NCI-H187 treated with DMSO at 0.1 percent for 48 hours (cell line): ENCODE measurements around the gene CIZ1.

Experiments
- DNase-seq: peaks from one replicate; lab custom pipeline; 2025; lab: John Stamatoyannopoulos, UW

The CIZ1 gene

DNA sequence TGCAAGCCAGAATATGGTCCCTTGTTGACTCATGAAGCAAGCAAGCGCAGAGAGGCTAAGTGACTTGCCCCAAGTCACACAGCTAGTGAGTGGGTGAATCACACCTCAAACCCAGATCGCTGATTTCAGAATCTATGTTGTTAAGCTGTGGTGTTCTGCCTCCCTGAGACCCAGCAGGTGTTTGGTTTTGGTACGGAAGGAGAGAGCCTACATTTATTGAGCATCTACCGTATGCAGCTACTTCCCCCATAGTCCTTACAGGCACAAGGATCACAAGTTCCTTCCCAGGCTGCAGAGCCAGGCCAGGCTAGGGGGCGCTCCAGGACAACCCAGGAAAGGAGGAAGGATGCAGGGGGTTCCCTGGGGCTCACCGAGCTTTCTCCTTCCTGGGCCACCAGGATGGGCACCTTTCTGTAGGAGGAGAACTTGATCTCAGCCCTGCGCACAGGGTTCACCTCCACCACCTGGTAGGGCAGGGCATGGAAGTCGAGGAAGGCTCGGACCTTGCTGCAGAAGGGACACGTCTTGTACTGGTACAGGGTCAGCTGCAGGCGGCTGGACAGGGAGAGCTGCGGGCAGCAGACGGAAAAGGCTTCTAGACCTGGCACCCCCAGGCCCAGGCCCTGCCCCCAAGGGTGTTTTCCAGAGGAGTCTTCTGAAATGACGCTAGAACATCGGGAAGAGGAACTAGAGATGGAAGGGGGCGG lies 66.3 kb downstream of the CIZ1 start:
- no peak for DNase-seq

- DNase-seq, result no peak
Measured at GRCh38 chr9:128124451-128124850, 66.9 kb downstream of the CIZ1 start.

DNA sequence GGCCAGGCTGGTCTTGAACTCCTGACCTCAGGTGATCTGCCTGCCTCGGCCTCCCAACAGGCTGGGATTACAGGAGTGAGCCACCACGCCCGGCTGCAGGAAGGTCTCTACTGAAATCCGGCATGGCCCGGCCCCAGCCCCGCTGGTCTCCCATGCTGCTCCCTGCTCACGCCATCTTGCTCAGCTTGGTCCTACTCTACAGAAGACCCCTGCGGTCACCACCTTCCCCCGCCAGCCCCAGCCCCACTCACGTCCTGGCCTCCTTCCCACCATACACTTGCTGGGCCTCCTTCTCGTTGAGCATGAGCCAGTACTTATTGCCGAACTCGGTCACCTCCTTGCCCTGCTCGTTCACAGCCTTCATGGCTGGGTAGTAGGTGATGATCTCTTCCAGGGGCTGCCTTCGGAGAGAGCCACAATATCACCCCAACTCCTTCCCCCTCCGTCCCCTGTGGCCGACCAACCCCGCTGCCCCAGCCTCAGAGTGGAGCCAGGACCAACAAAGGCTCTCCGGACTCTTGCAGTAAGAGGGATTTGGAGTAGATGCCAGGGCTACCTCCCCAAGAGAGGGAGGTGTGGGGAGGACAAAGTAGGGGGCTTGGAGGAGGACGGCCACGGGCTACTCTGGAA lies 67.8 kb downstream of the CIZ1 start:
- DNase-seq, result no peak

DNA sequence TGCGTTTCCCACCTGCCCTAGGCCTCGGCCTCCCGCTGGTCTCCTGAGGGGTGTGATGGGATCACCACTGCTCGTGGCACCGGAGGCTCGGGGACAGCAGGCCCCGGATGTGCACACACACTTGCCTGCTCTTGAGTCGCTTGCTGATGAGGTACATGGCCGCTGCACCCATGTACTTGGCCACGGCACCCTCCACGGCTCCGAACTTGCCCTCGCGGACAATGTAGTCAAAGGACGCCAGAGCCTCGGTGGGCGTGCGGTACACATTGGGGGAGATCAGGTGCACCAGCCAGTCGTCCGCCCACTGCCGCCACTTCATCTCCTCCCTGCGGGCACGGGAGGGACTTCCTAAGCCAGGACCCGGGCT lies 68.6 kb downstream of the CIZ1 start:
- DNase-seq, result no peak

- no peak for DNase-seq
Measured at GRCh38 chr9:128121924-128122808, 69.2 kb downstream of the CIZ1 start.

GRCh38 chr9:128121466-128121810 lies 69.9 kb downstream of the CIZ1 start:
- no peak for DNase-seq

- no peak for DNase-seq
Measured at GRCh38 chr9:128120741-128121465, 70.5 kb downstream of the CIZ1 start.

DNA sequence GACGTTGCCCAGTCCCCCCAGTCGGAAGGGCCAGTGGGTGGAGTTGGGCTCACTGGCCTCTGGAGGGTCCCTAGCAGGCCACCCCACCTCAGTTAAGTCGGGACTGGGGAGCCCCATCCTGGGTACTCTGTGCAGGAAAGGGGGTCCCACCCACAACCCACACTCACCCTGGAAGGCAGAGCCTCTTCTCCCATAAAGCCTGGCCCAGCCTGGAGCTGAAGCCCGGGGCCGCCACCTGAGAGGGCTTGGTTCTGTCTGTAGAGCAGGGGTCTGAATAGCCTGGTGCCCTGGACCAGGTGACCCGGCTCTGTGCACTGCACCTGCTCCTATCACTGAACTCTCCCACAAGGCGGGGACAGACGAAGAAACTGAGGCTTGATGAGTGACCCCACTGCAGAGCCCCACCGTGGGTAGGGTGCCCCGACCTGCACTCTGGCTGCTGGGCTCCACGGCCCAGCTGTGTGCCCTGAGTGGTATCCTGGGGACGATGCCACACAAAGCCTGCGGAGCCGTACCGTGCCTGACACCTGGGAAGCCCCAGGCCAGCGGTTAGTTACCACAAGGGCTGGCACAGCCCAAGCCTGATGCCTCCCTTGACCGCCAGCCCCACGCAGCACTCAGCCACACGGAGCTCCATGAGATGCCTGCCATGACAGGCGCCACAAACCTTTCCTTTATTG lies 71.2 kb downstream of the CIZ1 start:
- DNase-seq, result no peak

GRCh38 chr9:128118971-128119665 lies 72.3 kb downstream of the CIZ1 start:
- no peak for DNase-seq

GRCh38 chr9:128118472-128118857 lies 72.9 kb downstream of the CIZ1 start:
- no peak for DNase-seq

DNA sequence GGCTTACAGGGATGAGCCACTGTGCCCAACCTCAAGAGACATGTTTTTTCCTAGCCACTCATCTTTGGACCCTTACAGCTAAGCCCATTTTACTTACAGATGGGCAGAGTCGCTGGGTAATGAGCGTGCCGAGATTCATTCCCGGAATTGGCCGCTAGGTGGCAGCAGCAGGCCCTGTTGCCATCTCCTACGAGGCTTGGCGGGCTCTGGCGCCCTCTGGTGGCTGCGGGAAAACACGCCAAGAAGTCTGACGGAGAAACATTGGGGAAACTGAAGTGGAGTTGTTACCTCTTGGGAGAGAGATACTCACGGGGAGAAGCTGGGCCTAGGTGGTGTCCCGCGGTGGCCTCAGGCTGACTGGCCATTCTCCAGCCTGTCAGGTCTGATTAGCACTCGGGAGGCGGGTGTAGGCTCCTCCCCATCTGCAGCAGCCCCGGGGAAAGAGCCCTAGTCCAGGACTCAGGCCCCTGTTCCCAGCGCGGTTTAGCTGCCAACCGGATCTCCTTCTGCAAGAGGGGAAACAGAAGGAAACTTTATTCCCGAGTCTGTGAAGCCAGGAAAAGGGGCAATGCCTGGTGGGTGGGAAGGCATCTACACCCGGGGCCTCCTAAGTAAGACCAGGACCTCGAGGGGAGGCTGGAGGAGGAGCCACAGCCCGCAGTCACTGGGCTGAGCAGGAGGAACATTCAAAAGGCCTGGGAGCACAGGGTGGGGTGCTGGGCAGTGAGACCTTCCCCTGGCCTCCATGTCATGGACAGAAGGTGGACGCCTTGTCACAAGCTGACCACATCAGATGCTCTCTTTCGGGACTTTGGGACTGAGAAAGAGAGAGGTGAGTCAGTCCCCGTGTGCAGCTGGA lies 73.5 kb downstream of the CIZ1 start:
- peak; percentile 21 for DNase-seq

- DNase-seq, result no peak
Measured at GRCh38 chr9:128116104-128117083, 75.0 kb downstream of the CIZ1 start.
